Lower lobe of right lung (tissue), 2 donors: ENCODE data around the gene TTC39C. TPM values are rescaled to one million over a fixed set of nuclear protein-coding genes. Genes with fewer than 3 reads are reported as not detected.

Source experiments
- ATAC-seq, 2 donors: fragments of 200-7000 bp; cut with Tn5 transposase; one replicate each; pipeline ENCODE4 v1.9.1; 2020 to 2022; ENCODE audit warnings: mild to moderate bottlenecking in 2 of 2, moderate library complexity in 2 of 2
- DNase-seq: peaks from one replicate; pipeline ENCODE4 v3.0.0-alpha.2; 2020
- H3K27ac ChIP-seq: fragments of 200-600 bp; one replicate; pipeline ENCODE4 v1.8.0; 2022
- H3K27me3 ChIP-seq: fragments of 200-600 bp; one replicate; pipeline ENCODE4 v1.8.0; 2022; ENCODE audit warnings: low read depth
- H3K36me3 ChIP-seq: fragments of 200-600 bp; one replicate; pipeline ENCODE4 v1.8.0; 2022; ENCODE audit warnings: mild to moderate bottlenecking
- H3K4me1 ChIP-seq: fragments of 200-600 bp; one replicate; pipeline ENCODE4 v1.8.0; 2022
- H3K4me3 ChIP-seq: fragments of 200-600 bp; one replicate; pipeline ENCODE4 v1.8.0; 2022; ENCODE audit warnings: mild to moderate bottlenecking
- H3K9me3 ChIP-seq: fragments of 200-600 bp; one replicate; pipeline ENCODE4 v1.8.0; 2022
- intact Hi-C: fragments of 100-400 bp; cut with DNase I; formaldehyde crosslinking; loops from one replicate; pipeline ENCODE4 v1.11.0; 2022
- total RNA-seq: library from RNA; stranded (reverse); fragmentation: NEBNext Ultra II Directional; extraction: Animal tissue kit (Norgen Biotek cat#: 25700); gene quantifications from one replicate; pipeline ENCODE4 v1.2.1, GENCODE V29; 2021
- TF ChIP-seq, protein P1 (sequence below): fragments of 200-600 bp; IDR thresholded peaks from one replicate; pipeline ENCODE4 v1.8.0; 2022; ENCODE audit warnings: antibody characterized with exemption, mild to moderate bottlenecking
- donor health status: DM: no; HTN: yes; CAD: no; lungs with severe emphysema.

The TTC39C gene
- total RNA-seq, 1 donor from 2014 or later = 14.6 TPM

DNA sequence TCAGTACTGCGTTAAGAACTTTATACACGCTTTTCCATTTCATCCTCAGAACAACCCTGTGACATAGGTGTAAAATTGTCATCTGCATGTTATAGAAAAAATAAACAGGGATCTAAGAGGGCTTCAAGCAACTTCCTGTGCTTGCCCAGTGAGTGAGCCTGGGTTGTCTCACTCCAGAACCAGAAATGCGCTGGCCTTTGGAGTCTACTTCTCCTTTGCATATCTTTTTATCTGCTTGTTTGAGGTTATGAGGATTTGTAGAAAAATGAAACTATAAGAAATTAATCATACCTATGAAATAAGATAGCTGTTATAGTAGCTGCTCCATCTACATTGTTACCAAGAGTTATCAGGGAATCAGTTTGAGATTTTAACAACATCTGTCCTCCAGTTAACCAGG, 69.0 kb downstream of the TTC39C start:
- H3K27ac ChIP-seq = no peak overlapping the region
- no peak overlapping the region for H3K4me3 ChIP-seq
- DNase-seq = no peak
- intact Hi-C loops = no loop called here
- TF ChIP-seq, protein P1, sequence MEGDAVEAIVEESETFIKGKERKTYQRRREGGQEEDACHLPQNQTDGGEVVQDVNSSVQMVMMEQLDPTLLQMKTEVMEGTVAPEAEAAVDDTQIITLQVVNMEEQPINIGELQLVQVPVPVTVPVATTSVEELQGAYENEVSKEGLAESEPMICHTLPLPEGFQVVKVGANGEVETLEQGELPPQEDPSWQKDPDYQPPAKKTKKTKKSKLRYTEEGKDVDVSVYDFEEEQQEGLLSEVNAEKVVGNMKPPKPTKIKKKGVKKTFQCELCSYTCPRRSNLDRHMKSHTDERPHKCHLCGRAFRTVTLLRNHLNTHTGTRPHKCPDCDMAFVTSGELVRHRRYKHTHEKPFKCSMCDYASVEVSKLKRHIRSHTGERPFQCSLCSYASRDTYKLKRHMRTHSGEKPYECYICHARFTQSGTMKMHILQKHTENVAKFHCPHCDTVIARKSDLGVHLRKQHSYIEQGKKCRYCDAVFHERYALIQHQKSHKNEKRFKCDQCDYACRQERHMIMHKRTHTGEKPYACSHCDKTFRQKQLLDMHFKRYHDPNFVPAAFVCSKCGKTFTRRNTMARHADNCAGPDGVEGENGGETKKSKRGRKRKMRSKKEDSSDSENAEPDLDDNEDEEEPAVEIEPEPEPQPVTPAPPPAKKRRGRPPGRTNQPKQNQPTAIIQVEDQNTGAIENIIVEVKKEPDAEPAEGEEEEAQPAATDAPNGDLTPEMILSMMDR = no peak
- H3K36me3 ChIP-seq = peaks cover 9% of the 10 kb centered on the region
- no peaks in the 10 kb centered on the region for H3K27me3 ChIP-seq
- no peaks in the 10 kb centered on the region for H3K4me1 ChIP-seq
- no peak for ATAC-seq
- H3K9me3 ChIP-seq = no peaks in the 10 kb centered on the region

DNA sequence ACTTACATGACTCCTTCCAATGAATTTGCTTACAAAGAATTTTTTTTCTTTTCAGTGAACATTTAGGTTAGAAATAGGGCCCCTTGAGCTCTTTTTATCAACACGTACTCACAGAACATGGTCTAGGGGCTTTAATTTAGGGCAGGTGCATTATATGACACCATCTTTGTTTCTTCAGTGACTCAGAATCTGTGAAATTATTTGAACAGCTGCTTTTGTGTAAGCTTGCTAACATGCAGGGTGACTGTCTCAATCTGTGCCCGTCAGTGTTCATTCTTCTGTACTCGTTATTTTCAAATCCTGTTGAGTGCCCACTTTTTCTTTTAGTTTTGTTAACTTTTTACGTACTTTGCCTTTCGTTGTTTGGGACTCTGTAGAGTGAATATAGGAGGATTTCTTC, 71.5 kb downstream of the TTC39C start:
- ATAC-seq = no peak
- Histone ChIP-seq H3K4me3 (no peak overlapping the region), H3K27ac (no peak overlapping the region), H3K4me1 (no peaks in the 10 kb centered on the region), H3K36me3 (peaks cover 9% of the 10 kb centered on the region), H3K27me3 (no peaks in the 10 kb centered on the region), H3K9me3 (no peaks in the 10 kb centered on the region)
- TF ChIP-seq, protein P1 = no peak
- DNase-seq = no peak
- intact Hi-C loops = no loop called here

DNA sequence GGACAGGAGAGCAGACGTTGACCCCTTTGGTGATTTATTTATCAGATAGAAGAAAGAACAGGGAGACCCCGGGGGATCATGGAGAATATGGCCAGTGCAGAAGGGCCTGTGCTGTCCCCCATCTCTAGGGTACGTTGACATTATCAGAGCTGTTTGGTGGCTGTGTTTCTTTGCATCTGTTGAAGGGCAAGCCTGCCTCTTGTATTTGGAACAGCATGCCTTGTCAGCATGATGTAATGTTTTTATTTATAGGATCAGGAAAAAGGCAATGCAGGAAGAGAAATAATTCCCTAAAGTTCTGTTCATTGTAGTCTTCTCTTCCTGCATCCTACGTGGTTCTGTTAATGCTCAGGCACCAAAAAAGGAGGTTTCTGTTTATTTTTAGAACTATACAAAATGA, 74.5 kb downstream of the TTC39C start:
- Histone ChIP-seq H3K4me3 (no peak overlapping the region), H3K27ac (no peak overlapping the region), H3K9me3 (no peaks in the 10 kb centered on the region), H3K36me3 (no peaks in the 10 kb centered on the region), H3K27me3 (no peaks in the 10 kb centered on the region), H3K4me1 (no peaks in the 10 kb centered on the region)
- DNase-seq (no peak), ATAC-seq (no peak)
- TF ChIP-seq, protein P1 = no peak
- intact Hi-C loops = no loop called here

DNA sequence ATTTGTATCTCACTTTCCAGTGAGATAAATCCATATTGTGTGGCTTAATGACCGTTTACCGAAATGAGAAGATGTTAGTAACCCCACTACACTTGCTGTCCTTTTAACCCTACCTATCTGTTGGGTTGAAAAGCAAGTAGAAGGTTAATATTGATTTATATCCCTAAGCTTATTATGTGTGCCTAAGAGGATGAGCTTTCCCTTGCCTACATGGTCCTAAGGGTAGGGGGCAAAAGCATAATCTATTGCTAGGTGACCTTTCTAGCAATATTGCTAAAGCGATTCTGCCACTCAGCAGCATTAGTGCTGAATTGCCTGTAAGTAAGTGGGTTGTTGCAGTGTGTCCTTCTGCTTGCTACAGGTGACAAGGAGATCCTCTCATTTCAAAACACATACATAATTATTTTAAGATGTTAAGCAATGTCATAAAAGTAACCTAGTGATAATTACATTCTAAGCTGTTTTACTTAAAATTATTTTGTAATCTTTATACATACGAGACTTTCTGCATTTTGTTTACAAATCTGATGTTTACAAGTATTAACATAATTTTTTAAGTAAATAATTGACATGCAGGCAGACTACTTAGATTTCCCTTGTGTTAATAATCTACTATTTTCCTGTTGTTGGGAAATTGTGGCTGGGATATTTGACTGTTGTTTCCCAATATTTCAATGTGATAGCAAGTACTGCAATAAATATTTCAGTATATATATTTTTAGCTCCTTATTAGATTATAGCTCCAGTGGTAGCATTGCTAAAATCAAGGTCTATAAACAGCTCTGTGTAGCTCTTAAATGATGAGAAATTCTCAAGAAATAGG, 75.2 kb downstream of the TTC39C start:
- Histone ChIP-seq H3K36me3 (no peaks in the 10 kb centered on the region), H3K4me3 (no peak overlapping the region), H3K27me3 (no peaks in the 10 kb centered on the region), H3K27ac (no peak overlapping the region), H3K9me3 (no peaks in the 10 kb centered on the region), H3K4me1 (no peaks in the 10 kb centered on the region)
- intact Hi-C loops = no loop called here
- TF ChIP-seq, protein P1 = no peak
- ATAC-seq (no peak), DNase-seq (no peak)

DNA sequence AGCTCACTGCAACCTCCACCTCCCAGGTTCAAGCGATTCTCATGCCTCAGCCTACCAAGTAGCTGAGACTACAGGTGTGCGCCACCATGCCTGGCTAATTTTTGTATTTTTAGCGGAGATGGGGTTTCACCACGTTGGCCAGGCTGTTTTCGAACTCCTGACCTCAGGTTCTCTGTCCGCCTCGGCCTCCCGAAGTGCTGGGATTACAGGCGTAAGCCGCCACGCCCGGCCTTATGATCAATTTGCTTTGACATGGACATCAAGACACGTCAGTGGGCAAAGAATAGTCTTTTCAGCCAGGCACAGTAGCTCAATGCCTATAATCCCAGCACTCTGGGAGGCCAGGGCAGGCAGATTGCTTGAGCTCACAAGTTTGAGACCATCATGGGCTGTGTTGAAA, 76.3 kb downstream of the TTC39C start:
- Histone ChIP-seq H3K4me3 (no peak overlapping the region), H3K36me3 (no peaks in the 10 kb centered on the region), H3K27ac (no peak overlapping the region), H3K4me1 (no peaks in the 10 kb centered on the region), H3K27me3 (no peaks in the 10 kb centered on the region), H3K9me3 (no peaks in the 10 kb centered on the region)
- no peak for ATAC-seq
- intact Hi-C loops = no loop called here
- no peak for DNase-seq
- TF ChIP-seq, protein P1 = no peak
